Liver (tissue), 3 donors: ENCODE results near the gene SBDS.

Source experiments
- REST ChIP-seq: IDR thresholded peaks from 2 replicates; pipeline ENCODE4 v1.6.1; 2016; ENCODE audit warnings: antibody characterized with exemption, mild to moderate bottlenecking
- TF ChIP-seq, protein P1 (sequence below): IDR thresholded peaks from 2 replicates; pipeline ENCODE4 v1.6.1; 2016; ENCODE audit warnings: antibody characterized with exemption
- TF ChIP-seq, protein P2 (sequence below): fragments of 150-350 bp; IDR thresholded peaks from 2 replicates; pipeline ENCODE4 v1.5.1; 2017; ENCODE audit warnings: improper control_type of control experiment, low read depth, low read length; ENCODE audit not compliant: missing input control
- donor health status: healthy.
- donor health status: healthy.

GRCh38 chr7:67022511-67022910 lies 27.1 kb upstream of the SBDS start:
- TF ChIP-seq, protein P1, sequence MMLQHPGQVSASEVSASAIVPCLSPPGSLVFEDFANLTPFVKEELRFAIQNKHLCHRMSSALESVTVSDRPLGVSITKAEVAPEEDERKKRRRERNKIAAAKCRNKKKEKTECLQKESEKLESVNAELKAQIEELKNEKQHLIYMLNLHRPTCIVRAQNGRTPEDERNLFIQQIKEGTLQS = no peak
- TF ChIP-seq, protein P2, sequence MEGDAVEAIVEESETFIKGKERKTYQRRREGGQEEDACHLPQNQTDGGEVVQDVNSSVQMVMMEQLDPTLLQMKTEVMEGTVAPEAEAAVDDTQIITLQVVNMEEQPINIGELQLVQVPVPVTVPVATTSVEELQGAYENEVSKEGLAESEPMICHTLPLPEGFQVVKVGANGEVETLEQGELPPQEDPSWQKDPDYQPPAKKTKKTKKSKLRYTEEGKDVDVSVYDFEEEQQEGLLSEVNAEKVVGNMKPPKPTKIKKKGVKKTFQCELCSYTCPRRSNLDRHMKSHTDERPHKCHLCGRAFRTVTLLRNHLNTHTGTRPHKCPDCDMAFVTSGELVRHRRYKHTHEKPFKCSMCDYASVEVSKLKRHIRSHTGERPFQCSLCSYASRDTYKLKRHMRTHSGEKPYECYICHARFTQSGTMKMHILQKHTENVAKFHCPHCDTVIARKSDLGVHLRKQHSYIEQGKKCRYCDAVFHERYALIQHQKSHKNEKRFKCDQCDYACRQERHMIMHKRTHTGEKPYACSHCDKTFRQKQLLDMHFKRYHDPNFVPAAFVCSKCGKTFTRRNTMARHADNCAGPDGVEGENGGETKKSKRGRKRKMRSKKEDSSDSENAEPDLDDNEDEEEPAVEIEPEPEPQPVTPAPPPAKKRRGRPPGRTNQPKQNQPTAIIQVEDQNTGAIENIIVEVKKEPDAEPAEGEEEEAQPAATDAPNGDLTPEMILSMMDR = no peak
- TF ChIP-seq REST = no peak
